GM18499 (cell line): ENCODE results near the gene ITGBL1.

ENCODE experiments used
- ATAC-seq: cut with Tn5 transposase; IDR thresholded peaks from one replicate; pipeline ENCODE4 v1.9.1; 2021; ENCODE audit warnings: moderate number of reproducible peaks; ENCODE audit not compliant: insufficient read depth, unreplicated experiment

ITGBL1 gene

GRCh38 chr13:101621099-101621498 is 168.6 kb downstream of the ITGBL1 start:
- ATAC-seq = no peak

- ATAC-seq = no peak
These were observed 171.2 kb downstream of the ITGBL1 start for GRCh38 chr13:101623470-101624209.

- ATAC-seq = no peak
These were observed 171.9 kb downstream of the ITGBL1 start for GRCh38 chr13:101624210-101624922.

- ATAC-seq = no peak
These were observed 172.5 kb downstream of the ITGBL1 start for GRCh38 chr13:101624981-101625380.

GRCh38 chr13:101626925-101627555 is 174.6 kb downstream of the ITGBL1 start:
- peak; percentile 91 for ATAC-seq

- peak; percentile 26 for ATAC-seq
These were observed 175.1 kb downstream of the ITGBL1 start for GRCh38 chr13:101627556-101627943.

- no peak for ATAC-seq
These were observed 176.4 kb downstream of the ITGBL1 start for GRCh38 chr13:101628900-101629299.

- no peak for ATAC-seq
These were observed 178.9 kb downstream of the ITGBL1 start for GRCh38 chr13:101631395-101631794.

- no peak for ATAC-seq
These were observed 181.7 kb downstream of the ITGBL1 start for GRCh38 chr13:101634142-101634541.

GRCh38 chr13:101639711-101640110 is 187.2 kb downstream of the ITGBL1 start:
- no peak for ATAC-seq

- ATAC-seq = no peak
These were observed 188.4 kb downstream of the ITGBL1 start for GRCh38 chr13:101640788-101641400.

GRCh38 chr13:101645871-101646270 is 193.4 kb downstream of the ITGBL1 start:
- ATAC-seq = no peak

- no peak for ATAC-seq
These were observed 195.3 kb downstream of the ITGBL1 start for GRCh38 chr13:101647760-101648159.

- ATAC-seq = no peak
These were observed 196.5 kb downstream of the ITGBL1 start for GRCh38 chr13:101648766-101649487.

- no peak for ATAC-seq
These were observed 197.1 kb downstream of the ITGBL1 start for GRCh38 chr13:101649488-101650126.

GRCh38 chr13:101654883-101655282 is 202.4 kb downstream of the ITGBL1 start:
- ATAC-seq = no peak

- no peak for ATAC-seq
These were observed 203.0 kb downstream of the ITGBL1 start for GRCh38 chr13:101655435-101655834.

GRCh38 chr13:101660711-101661110 is 208.2 kb downstream of the ITGBL1 start:
- no peak for ATAC-seq

- no peak for ATAC-seq
These were observed 209.4 kb downstream of the ITGBL1 start for GRCh38 chr13:101661839-101662238.
